PC-3 (cell line): ENCODE results near the gene ACAP2. TPM values are rescaled to one million over a fixed set of nuclear protein-coding genes. Genes with fewer than 3 reads are reported as not detected.

Experiments
- ATAC-seq: fragments of 200-7000 bp; cut with Tn5 transposase; 2 replicates; pipeline ENCODE4 v1.9.1; 2020; ENCODE audit warnings: mild to moderate bottlenecking, moderate library complexity
- BruUV-seq: library from RNA; stranded (reverse); fragments of 400-500 nt; replicated peaks from 2 replicates; lab custom pipeline; 2021; lab: Mats Ljungman, UMichigan
- CTCF ChIA-PET: fragments of 300-600 bp; sonication (Branson Sonifier 250); formaldehyde crosslinking; loops from one replicate; lab custom pipeline; 2022; ENCODE audit warnings: antibody characterized with exemption; lab: Charles Lee
- POLR2A ChIA-PET: fragments of 300-600 bp; sonication (Branson Sonifier 250); formaldehyde crosslinking; loops from one replicate; lab custom pipeline; 2022; ENCODE audit warnings: antibody characterized with exemption; ENCODE audit not compliant: unreplicated experiment; lab: Charles Lee
- DNase-seq: peaks from one replicate; pipeline ENCODE4 v3.0.0-alpha.2; 2015
- H2AFZ ChIP-seq: fragments of 300-600 bp; sonication (generic); 2 replicates; pipeline ENCODE4 v1.6.0; 2016; ENCODE audit warnings: antibody characterized with exemption, low read length
- H3F3A ChIP-seq: fragments of 300-600 bp; sonication (generic); one replicate; pipeline ENCODE4 v1.6.0; 2017; ENCODE audit warnings: antibody characterized with exemption, low read length, control low read depth, mild to moderate bottlenecking; ENCODE audit not compliant: unreplicated experiment
- H3K27ac ChIP-seq: fragments of 300-600 bp; sonication (generic); 2 replicates; pipeline ENCODE4 v1.5.1; 2016; ENCODE audit warnings: mild to moderate bottlenecking, low read length
- H3K27me3 ChIP-seq: fragments of 300-600 bp; sonication (generic); 2 replicates; pipeline ENCODE4 v1.6.1; 2016; ENCODE audit warnings: low read length, mixed read lengths
- H3K36me3 ChIP-seq: fragments of 300-600 bp; sonication (generic); 2 replicates; pipeline ENCODE4 v1.6.1; 2016; ENCODE audit warnings: low read depth, mixed run types, low read length, mixed read lengths
- H3K4me1 ChIP-seq: fragments of 300-600 bp; sonication (generic); 2 replicates; pipeline ENCODE4 v1.5.1; 2016; ENCODE audit warnings: low read length; ENCODE audit not compliant: insufficient read depth
- H3K4me2 ChIP-seq: fragments of 300-600 bp; sonication (generic); 2 replicates; pipeline ENCODE4 v1.6.0; 2016; ENCODE audit warnings: low read length
- H3K4me3 ChIP-seq: fragments of 300-600 bp; sonication (generic); 2 replicates; pipeline ENCODE4 v1.5.1; 2016; ENCODE audit warnings: mild to moderate bottlenecking, low read length, mixed read lengths
- H3K79me2 ChIP-seq: fragments of 300-600 bp; sonication (generic); 2 replicates; pipeline ENCODE4 v1.6.1; 2017; ENCODE audit warnings: low read length, mixed read lengths
- H3K9ac ChIP-seq: fragments of 300-600 bp; sonication (generic); 2 replicates; pipeline ENCODE4 v1.6.0; 2016; ENCODE audit warnings: mild to moderate bottlenecking, low read length
- H3K9me2 ChIP-seq: fragments of 300-600 bp; sonication (generic); replicated peaks from 2 replicates; pipeline ENCODE4 v1.6.1; 2016; ENCODE audit warnings: mixed run types, low read length, mixed read lengths
- H3K9me3 ChIP-seq: fragments of 300-600 bp; sonication (generic); 2 replicates; pipeline ENCODE4 v1.6.1; 2016; ENCODE audit warnings: low read length, mixed read lengths
- H4K20me1 ChIP-seq: fragments of 300-600 bp; sonication (generic); 2 replicates; pipeline ENCODE4 v1.6.1; 2016; ENCODE audit warnings: low read length, mixed read lengths
- CTCF ChIP-seq: fragments of 300-600 bp; sonication (generic); conservative IDR thresholded peaks from 2 replicates; pipeline ENCODE4 v1.5.1; 2017; ENCODE audit warnings: antibody characterized with exemption, low read depth, mild to moderate bottlenecking, low read length
- EZH2 ChIP-seq: fragments of 300-600 bp; sonication (generic); IDR thresholded peaks from one replicate; pipeline ENCODE4 v1.6.1; 2017; ENCODE audit warnings: antibody characterized with exemption, mild to moderate bottlenecking, low read length; ENCODE audit not compliant: unreplicated experiment
- EZH2phosphoT487 ChIP-seq: fragments of 300-600 bp; sonication (generic); IDR thresholded peaks from 2 replicates; pipeline ENCODE4 v1.6.1; 2018; ENCODE audit warnings: mild to moderate bottlenecking, antibody characterized with exemption, low read length, borderline replicate concordance
- intact Hi-C: fragments of 100-400 bp; cut with micrococcal nuclease; formaldehyde crosslinking; loops from 2 replicates; pipeline ENCODE4 v1.9.0; 2023
- total RNA-seq: library from RNA; depleted of rRNA; stranded (reverse); fragments of >200 nt; gene quantifications from 2 replicates; pipeline ENCODE4 v1.2.3, GENCODE V29; 2014; rRNA removed

The ACAP2 gene
- total RNA-seq, 1 experiment from 2014 or later: 33.5 TPM

GRCh38 chr3:195224980-195225580, 217.7 kb downstream of the ACAP2 start:
- H3K36me3 ChIP-seq: no peaks in the 10 kb centered on the region
- no peak overlapping the region for H3K4me3 ChIP-seq
- CTCF ChIA-PET: no interaction called here
- no TSS peak for BruUV-seq
- H3K4me2 ChIP-seq: no peak overlapping the region
- POLR2A ChIA-PET: no interaction called here
- no peaks in the 10 kb centered on the region for H3K27me3 ChIP-seq
- H3K27ac ChIP-seq: no peak overlapping the region
- no peak for ATAC-seq
- peaks cover 13% of the 10 kb centered on the region for H3K4me1 ChIP-seq
- H3K9ac ChIP-seq: no peak overlapping the region
- H3F3A ChIP-seq: no peaks in the 10 kb centered on the region
- intact Hi-C loops: no loop called here
- H4K20me1 ChIP-seq: no peaks in the 10 kb centered on the region
- no peaks in the 10 kb centered on the region for H3K9me3 ChIP-seq
- no peaks in the 10 kb centered on the region for H3K9me2 ChIP-seq
- no peak overlapping the region for H2AFZ ChIP-seq
- 0 out of 2 replicates have a peak, but pooled peaks cover 7% of the 10 kb centered on the region for H3K79me2 ChIP-seq
- no peak for DNase-seq
- TF ChIP-seq CTCF (no peak), EZH2phosphoT487 (no peak), EZH2 (no peak)

Other genes with a start within 250 kb of the ACAP2 start
- gene XXYLT1, start 171.9 kb downstream of the ACAP2 start, total RNA-seq: 25.5 and 27.8 TPM in 2 replicates
- gene PPP1R2, start 100.3 kb upstream of the ACAP2 start, total RNA-seq: 132 and 150 TPM in 2 replicates
- gene APOD, start 140.9 kb upstream of the ACAP2 start, total RNA-seq: 0.29 TPM in 1 of 2 replicates, not detected in the other